ENCODE measurements around the gene BEST3. TPM values are rescaled to one million over a fixed set of nuclear protein-coding genes. Genes with fewer than 3 reads are reported as not detected.

Gene BEST3
- total RNA-seq, 1 experiment from 2014 or later, result 1.1 TPM

GRCh38 chr12:69688021-69688420 lies 11.1 kb downstream of the BEST3 start:
- Mint-ChIP-seq H3K9me3 (ENCODE audit: low read depth, unreplicated experiment) (no peaks in the 10 kb centered on the region), H3K36me3 (ENCODE audit: insufficient read depth, unreplicated experiment) (peaks cover 6% of the 10 kb centered on the region), H3K4me1 (ENCODE audit: low read depth, unreplicated experiment) (peaks cover 44% of the 10 kb centered on the region), H3K27me3 (ENCODE audit: unreplicated experiment) (no peaks in the 10 kb centered on the region), H3K27ac (ENCODE audit: unreplicated experiment) (peak overlapping the region; percentile 87), H3K4me3 (ENCODE audit: low read depth, unreplicated experiment) (no peak overlapping the region)
- intact Hi-C loops (cut with micrococcal nuclease; ENCODE audit: unreplicated experiment), result no loop called here
- no peak for TF ChIP-seq CTCF (IDR thresholded peaks at IDR 0.05; ENCODE audit: unreplicated experiment)
- CTCF ChIA-PET, result no interaction called here
- no peak for DNase-seq
- BruUV-seq (replicated peaks), result no TSS peak

GRCh38 chr12:69687390-69687789 lies 11.7 kb downstream of the BEST3 start:
- CTCF ChIA-PET, result no interaction called here
- Mint-ChIP-seq H3K36me3 (ENCODE audit: insufficient read depth, unreplicated experiment) (peaks cover 6% of the 10 kb centered on the region), H3K4me3 (ENCODE audit: low read depth, unreplicated experiment) (no peak overlapping the region), H3K27ac (ENCODE audit: unreplicated experiment) (peak overlapping the region; percentile 7), H3K9me3 (ENCODE audit: low read depth, unreplicated experiment) (no peaks in the 10 kb centered on the region), H3K27me3 (ENCODE audit: unreplicated experiment) (no peaks in the 10 kb centered on the region), H3K4me1 (ENCODE audit: low read depth, unreplicated experiment) (peaks cover 44% of the 10 kb centered on the region)
- BruUV-seq (replicated peaks), result no TSS peak
- TF ChIP-seq CTCF (IDR thresholded peaks at IDR 0.05; ENCODE audit: unreplicated experiment), result no peak
- intact Hi-C loops (cut with micrococcal nuclease; ENCODE audit: unreplicated experiment), result no loop called here
- no peak for DNase-seq

- Mint-ChIP-seq H3K4me1 (ENCODE audit: low read depth, unreplicated experiment) (peaks cover 44% of the 10 kb centered on the region), H3K4me3 (ENCODE audit: low read depth, unreplicated experiment) (no peak overlapping the region), H3K9me3 (ENCODE audit: low read depth, unreplicated experiment) (no peaks in the 10 kb centered on the region), H3K27ac (ENCODE audit: unreplicated experiment) (no peak overlapping the region), H3K27me3 (ENCODE audit: unreplicated experiment) (no peaks in the 10 kb centered on the region), H3K36me3 (ENCODE audit: insufficient read depth, unreplicated experiment) (peaks cover 6% of the 10 kb centered on the region)
- CTCF ChIA-PET, result interaction anchor here (0.6 kb wide), 2 partner anchors 197 to 701 kb away, joined by 3 to 5 read pairs; no protein-coding TSS in a partner anchor
- no peak for TF ChIP-seq CTCF (IDR thresholded peaks at IDR 0.05; ENCODE audit: unreplicated experiment)
- BruUV-seq (replicated peaks), result no TSS peak
- intact Hi-C loops (cut with micrococcal nuclease; ENCODE audit: unreplicated experiment), result no loop called here
- DNase-seq, result no peak
Observed at GRCh38 chr12:69686731-69687130, 12.4 kb downstream of the BEST3 start.

GRCh38 chr12:69685810-69686209 lies 13.3 kb downstream of the BEST3 start:
- DNase-seq, result no peak
- CTCF ChIA-PET, result no interaction called here
- no peak for TF ChIP-seq CTCF (IDR thresholded peaks at IDR 0.05; ENCODE audit: unreplicated experiment)
- no TSS peak for BruUV-seq (replicated peaks)
- Mint-ChIP-seq H3K4me3 (ENCODE audit: low read depth, unreplicated experiment) (no peak overlapping the region), H3K27me3 (ENCODE audit: unreplicated experiment) (no peaks in the 10 kb centered on the region), H3K27ac (ENCODE audit: unreplicated experiment) (no peak overlapping the region), H3K4me1 (ENCODE audit: low read depth, unreplicated experiment) (peaks cover 39% of the 10 kb centered on the region), H3K36me3 (ENCODE audit: insufficient read depth, unreplicated experiment) (peaks cover 6% of the 10 kb centered on the region), H3K9me3 (ENCODE audit: low read depth, unreplicated experiment) (no peaks in the 10 kb centered on the region)
- intact Hi-C loops (cut with micrococcal nuclease; ENCODE audit: unreplicated experiment), result no loop called here

Data from Calu3 (cell line).